ENCODE results near the gene RSL1D1.

Gene RSL1D1

DNA sequence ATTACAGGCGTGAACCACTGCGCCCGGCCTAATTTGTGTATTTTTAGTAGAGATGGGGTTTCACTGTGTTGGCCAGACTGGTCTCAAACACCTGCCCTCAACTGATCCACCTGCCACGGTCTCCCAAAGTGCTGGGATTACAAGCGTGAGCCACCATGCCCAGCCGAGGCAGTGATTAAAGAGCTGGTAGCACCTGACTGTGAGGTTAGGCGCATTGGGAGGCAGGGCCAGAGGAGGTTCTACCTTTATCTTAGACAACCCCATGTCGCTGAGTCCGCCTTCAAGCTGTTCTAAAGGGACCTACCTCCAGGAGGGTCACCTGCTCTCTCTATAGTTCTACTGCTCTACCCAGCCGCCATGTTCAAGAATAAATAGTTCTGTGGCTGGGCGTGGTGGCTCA lies 8.1 kb downstream of the RSL1D1 start:
- DNase-seq = no peak

DNA sequence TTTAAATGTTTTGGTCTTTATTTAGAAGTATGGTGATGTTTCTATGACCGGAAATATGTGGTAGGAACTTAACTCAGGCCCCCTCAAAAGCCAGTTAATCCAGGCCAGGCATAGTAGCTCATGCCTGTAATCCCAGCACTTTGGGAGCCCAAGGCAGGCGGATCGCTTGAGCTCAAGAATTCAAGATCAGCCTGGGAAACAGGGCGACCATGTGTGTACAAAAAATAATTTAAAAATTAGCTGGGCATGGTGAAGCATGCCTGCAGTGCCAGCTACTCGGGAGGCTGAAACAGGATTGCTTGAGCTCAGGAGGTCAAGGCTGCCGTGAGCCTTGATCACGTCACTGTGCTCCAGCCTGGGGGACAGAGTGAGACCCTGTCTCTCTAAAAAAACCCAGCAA lies 10.3 kb downstream of the RSL1D1 start:
- no peak for DNase-seq

DNA sequence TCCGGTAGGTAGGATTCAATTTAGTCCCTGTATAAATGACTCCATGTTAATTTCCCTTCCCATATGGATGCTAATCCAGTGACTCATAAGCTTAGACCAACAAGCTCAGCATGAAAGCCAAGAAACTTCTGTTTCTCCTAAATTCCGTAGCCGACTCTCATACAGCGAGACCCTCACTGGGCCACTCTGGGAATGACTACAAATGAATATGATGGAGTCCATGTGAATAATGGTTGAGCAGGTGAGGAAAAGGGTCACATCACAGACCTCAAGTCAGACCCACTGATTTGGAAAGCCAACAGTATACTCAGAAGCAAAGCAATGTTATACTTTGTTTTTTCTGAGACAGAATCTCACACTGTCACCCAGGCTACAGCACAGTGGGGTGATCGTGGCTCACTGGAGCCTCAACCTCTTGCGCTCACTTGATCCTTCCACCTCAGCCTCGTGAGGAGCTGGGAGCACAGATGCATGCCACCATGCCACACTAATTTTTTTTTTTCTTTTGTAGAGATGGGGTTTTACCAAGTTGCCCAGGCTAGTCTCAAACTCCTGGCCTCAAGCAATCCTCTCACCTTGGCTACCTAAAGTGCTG lies 14.6 kb downstream of the RSL1D1 start:
- DNase-seq = no peak

DNA sequence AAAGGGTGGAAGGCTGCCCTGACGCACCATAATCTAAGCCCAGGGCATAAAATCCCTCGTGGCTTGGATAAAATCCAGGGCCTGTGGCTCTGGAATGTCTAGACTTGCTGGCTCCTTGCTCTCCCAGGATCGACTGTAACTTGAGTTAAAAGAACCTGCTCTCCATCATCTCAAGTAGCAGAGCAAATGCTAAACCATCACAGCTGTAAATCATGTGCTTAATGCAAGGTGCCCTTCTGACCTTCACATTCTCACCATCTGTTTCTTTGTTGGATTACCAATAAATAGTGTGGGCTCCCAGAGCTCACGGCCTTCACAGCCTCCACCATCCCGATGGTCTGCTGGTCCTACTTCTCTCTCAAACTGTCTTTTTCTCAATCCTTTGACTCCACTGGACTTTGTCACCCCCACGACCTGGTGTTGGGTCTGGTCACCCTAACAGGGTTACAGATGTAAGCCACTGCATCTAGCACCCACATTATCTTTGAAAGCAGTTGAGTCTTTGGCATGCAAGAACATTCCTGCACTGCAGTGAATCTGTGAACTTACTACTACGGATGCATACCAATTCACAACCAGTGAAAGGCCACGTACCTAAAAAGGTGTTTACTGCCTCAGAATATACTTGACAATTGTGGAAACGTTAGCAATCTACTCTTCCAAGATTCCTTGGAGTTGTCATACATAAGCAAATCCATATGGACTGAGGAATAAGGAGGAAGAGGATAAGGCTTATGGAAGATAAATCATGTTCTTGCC lies 15.3 kb downstream of the RSL1D1 start:
- no peak for DNase-seq

DNA sequence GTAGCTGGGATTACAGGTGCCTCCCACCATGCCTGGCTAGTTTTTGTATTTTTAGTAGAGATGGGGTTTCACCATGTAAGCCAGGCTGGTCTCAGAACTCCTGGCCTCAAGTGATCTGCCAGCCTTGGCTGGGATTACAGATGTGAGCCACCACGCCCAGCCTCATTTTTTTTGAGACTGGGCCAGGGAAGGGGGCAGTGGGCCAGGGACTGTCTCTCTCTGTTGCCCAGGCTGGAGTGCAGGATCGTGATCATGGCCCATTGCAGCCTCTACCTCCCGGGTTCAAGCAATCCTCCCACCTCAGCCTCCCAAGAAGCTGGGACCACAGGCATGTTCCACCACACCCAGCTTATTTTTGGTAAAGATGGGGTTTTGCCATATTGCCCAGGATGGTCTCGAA lies 16.0 kb downstream of the RSL1D1 start:
- no peak for DNase-seq

DNA sequence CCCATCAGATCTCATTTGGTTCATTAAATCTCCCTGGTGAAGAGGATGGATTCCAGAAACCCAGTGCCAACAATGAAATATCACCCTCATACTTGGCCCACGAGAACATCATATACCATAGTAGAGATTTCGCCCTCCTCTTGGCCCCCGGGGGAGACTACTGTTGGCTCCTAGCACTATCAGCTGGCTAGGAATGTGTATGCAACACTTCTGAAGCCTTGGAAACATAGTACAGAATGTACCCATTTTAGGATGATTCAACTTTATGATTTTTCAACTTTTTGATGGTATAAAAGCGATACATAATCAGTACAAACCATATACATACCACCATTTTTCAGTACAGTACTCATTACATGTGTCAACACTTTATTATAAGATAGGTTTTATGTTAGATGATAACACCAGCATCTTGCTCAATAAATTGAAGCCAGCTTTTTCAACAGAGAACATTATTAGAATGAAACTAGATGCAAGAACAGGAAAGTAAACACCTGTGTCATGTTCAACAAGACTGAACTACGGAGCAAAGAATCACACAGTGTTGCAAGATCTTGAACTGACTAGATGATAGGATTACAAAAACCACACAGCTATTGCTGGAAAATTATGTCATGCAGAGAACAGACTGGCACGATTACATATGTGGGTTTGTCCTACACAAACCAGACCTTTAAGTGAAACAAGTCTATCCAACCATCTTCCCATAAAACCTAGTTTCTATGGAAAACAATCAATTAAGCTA lies 17.2 kb downstream of the RSL1D1 start:
- DNase-seq = peak; percentile 69 to 83

DNA sequence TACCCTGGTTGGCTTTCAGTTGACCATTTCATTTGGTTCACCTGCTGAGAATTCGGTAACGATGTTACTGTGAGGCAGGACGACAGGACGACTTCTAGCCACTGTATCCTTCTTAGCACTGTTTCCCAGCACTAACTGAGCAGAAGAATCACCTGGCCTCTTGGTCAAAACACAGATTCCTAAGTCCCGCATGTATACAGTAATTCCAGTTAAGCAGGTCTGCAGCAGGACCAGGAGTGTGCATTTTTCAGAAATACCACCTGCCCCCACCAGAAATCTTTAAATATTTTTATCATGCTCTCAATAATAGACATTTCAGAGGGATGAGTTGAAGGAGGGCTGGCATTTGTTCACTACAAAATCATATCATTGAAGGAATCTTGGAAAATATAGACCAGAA lies 22.6 kb downstream of the RSL1D1 start:
- DNase-seq = no peak

DNA sequence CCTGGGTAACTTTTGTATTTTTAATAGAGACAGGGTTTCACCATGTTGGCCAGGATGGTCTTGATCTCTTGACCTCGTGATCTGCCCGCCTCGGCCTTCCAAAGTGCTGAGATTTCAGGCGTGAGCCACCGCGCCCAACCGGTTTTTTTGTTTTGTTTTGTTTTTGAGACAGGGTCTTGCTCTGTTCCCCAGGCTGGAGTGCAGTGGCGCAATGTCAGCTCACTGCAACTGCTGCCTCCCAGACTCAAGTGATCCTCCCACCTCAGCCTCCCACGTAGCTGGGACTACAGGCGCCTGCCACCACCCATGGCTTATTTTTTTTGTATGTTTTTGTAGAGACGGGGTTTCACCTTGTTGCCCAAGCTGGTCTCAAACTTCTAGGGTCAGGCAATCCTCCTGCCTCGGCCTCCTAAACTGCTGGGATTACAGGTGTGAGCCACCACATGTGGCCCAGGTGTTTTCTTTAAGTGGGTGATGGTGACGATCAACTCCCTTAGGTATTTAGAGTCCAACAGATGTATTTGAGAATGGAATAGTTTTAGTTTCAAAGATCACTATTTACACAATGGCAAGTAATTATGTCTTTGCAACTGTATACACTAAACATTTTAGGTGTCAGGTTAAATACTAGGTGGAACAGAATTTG lies 25.7 kb downstream of the RSL1D1 start:
- peak; percentile 24 to 26 for DNase-seq

DNA sequence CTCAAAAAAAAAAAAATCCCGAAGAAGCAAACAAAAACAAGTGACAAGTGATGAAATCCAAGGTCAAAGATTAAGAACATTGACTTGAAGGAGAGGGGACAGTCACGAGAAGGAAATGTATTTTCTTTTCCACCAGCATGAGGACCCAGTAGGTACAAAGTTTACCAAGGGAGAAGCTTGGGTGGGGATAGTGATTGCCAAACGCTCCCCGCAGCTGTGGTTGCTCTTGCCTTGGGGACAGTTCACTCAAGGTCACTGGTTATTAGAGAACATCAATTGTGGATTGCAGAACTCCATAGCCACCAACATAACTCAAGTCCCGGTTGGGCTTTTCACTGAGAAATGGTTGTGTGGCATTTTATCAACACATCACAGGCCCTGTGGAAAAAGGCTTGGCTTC lies 27.0 kb downstream of the RSL1D1 start:
- DNase-seq = peak; percentile 92 to 97

DNA sequence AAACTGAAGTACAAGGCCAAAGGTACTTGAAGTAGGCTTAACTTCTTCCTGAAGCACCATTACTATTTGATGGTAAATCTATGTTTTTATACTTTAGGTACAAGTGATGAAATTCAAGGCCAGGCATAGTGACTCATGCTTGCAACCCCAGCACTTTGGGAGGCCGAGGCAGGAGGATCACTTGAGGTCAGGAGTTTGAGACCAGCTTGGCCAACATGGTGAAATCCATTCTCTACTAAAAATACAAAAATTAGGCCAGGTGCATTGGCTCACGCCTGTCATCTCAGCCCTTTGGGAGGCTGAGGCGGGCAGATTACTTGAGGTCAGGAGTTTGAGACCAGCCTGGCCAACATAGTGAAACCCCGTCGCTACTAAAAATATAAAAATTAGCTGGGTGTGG lies 27.7 kb downstream of the RSL1D1 start:
- DNase-seq = peak; percentile 13 to 38

DNA sequence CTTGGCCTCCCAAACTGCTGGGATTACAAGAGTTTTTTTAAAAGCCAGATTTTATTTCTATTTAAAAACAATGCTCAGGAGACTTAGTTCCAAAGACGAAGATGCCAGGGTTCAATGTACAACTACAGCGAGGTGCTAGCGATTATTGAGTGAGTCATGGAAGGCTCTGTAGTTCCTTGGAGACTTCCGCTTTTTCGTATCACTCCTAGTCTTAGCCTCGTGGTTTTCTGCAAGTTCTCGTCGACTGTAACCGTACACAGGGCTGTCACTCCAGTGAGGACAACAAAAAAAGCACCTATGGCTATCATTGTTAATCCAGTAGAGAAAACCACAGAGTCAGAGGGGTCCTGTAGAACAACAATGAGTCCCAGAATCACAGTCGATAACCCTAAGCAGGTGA lies 31.5 kb downstream of the RSL1D1 start:
- DNase-seq = peak; percentile 78 to 83

DNA sequence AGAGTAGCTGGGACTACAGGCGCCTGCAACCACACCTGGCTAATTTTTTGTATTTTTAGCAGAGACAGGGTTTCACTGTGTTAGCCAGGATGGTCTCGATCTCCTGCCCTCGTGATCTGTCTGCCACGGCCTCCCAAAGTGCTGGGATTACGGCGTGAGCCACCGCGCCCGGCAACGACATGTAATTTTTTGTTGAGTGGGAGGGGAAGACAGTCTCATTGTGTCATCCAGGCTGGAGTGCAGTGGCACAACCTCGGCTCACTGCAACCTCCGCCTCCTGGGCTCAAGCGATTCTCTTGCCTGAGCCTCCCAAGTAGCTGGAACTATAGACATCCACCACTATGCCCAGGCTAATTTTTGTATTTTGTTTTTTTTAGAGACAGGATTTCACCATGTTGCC lies 32.4 kb downstream of the RSL1D1 start:
- peak; percentile 46 to 51 for DNase-seq

DNA sequence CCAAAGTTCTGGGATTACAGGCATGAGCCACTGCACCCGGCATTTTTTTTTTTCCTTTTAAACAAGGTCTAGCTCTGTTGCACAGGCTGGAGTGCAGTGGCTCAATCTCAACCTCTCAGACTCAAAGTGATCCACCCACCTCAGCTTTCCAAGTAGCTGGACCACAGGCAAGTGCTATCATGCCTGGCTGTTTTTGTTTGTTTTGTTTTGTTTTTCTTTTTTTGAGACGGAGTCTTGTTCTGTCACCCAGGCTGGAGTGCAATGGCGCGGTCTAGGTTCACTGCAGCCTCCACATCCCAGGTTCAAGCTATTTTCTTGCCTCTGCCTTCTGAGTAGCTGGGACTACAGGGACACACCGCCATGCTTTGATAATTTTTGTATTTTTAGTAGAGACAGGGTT lies 35.2 kb downstream of the RSL1D1 start:
- DNase-seq = no peak

DNA sequence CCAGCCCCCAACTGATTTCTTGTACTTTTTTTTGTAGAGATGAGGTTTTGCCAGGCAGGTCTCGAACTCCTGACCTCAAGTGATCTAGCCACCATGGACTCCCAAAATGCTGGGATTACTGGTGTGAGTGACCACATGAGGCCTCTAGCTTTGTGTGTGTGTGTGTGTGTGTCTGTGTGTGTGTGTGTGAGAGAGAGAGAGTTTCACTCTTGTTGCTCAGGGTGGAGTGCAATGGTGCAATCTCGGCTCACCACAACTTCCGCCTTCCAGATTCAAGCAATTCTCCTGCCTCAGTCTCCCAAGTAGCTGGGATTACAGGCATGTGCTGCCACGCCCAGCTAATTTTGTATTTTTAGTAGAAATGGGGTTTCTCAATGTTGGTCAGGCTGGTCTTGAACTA lies 36.5 kb downstream of the RSL1D1 start:
- peak; percentile 79 to 84 for DNase-seq

DNA sequence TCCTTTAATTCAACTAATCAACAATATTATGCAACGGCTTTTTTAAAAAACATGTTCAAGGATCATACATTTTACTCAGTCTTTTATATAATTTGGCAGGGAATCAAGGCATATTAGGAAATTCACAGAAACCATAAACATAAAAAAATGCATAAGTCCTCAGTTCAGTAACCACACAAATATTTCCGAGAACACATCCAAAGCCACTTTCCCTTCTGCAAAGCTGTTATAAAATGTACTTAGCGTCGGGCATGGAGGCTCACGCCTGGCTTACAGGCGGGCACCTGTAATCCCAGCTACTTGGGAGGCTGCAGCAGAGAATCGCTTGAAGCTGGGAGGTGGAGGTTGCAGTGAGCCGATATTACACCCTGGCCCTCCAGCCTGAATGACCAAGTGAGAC lies 44.6 kb downstream of the RSL1D1 start:
- no peak for DNase-seq

DNA sequence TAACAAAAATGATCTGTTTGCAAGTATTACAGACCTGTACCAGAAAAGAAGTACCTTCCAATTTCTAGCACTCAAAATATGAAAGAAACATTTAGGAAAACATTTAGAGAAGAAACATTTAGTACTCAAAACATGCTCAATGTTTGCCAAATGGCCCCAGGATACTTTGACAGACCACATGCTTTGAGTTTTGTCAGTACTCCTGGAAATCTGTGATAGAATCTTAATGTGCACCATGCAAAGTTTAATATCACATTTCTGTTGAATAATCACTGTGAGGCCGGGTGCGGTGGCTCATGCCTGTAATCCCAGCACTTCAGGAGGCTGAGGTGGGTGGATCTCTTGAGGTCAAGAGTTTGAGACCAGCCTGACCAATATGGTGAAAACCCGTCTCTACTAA lies 45.8 kb downstream of the RSL1D1 start:
- DNase-seq = no peak

DNA sequence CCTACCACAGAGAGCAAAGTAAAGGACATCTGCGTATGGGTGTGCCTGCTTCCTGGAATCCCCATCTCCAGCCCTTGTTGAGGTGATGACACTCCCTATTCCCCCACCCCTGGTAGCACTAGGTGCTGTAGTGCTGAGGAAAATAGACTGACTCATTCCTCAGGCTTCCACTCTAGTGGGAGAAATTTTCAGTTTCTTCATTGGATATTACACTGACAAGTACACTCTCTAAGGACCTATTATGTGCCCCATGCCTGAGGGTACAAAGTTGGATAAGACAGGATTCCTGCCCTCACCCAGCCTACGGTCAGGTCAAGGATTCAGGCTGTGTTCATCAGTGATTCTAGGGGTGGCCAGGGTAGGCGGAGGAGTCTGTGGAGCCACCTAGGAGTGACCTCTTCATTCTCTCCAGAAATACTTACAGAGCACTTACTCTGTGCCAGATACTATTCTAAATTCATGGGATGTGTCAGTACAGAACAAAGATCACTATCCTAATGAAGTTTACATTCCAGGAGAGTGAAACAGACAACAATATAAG lies 49.8 kb downstream of the RSL1D1 start:
- DNase-seq = no peak

DNA sequence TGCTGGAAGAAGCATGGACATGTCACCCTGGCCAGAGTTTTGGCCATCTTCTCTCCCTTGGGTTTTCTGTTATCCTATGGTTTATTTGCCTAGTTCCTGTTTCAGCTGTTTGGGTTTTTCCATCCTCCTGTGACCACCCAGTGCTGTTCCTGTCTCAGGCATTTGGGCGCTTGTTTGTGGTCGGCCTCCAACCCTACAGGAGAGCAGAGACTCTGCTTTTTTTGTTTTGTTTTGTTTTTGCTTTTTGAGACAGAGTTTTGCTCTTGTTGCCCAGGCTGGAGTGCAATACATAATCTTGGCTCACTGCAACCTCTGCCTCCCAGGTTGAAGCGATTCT lies 51.0 kb downstream of the RSL1D1 start:
- peak; percentile 36 to 50 for DNase-seq

DNA sequence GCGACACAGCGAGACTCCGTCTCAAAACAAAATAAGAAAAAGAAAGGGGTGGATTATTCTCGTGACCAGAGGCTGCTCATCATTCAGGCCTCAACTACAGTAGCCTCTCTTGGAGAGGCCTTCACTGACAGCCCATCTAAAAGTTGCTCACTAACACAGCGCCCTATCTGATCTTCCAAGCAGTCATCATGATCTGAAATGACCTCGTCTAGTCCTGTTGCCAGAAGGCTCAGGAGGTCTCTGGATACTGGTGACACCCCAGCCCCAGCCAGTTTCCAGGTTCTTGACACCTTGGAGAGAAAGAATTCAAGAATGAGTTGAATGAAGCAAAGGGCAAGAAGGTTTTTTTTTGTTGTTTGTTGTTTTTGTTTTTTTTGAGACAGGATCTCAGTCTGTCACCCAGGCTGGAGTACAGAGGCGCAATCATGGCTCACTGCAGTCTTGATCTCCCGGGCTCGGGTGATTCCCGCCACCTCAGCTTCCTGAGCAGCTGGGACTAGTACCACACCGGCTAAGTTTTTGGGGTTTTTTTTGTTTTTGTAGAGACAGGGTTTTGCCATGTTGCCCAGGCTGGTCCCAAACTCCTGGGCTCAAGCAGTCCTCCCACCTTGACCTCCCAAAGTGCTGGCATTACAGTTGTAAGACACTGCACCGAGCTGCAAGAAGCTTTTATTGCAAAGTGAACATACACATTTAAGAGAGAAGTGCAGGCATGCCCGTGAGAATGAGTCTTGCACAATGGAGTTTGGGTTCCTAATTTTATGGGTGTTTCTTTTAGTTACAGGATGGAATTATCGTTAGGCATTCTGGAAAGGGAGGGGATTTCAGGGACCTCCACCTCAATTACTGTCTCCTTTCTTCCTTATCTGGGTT lies 51.6 kb downstream of the RSL1D1 start:
- DNase-seq = peak; percentile 54 to 55

DNA sequence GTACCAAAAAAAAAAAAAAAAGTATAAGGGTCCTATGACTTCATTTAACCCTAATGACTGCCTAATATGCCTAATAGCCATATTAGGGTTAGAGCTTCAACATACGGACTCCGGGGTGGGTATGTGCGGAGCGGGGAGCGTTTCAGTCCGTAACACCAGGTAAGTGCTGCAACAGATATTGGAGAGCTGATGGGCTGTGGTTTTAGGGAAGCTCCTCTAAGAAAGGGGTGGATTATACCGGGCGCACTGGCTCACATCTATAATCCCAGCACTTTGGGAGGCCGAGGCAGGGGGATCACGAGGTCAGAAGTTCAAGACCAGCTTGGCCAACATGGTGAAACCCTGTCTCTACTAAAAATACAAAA lies 52.3 kb downstream of the RSL1D1 start:
- DNase-seq = no peak

DNA sequence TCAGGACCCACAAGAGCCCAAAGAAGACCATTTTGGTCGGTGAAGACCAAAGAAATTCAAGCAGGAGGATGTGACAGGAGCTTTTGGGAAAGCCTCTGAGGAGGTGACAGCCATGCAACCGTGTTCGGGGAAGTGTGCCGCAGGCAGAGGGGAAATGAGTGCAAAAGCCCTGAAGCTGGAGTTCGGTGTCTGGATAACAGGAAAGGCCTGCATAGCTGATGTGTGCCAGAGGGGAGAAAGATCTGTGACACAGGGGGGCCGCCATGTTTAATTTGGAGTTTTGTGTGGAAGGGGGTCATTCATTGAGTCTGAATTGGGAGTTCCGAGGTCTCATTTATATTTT lies 53.4 kb downstream of the RSL1D1 start:
- peak; percentile 28 to 41 for DNase-seq

DNA sequence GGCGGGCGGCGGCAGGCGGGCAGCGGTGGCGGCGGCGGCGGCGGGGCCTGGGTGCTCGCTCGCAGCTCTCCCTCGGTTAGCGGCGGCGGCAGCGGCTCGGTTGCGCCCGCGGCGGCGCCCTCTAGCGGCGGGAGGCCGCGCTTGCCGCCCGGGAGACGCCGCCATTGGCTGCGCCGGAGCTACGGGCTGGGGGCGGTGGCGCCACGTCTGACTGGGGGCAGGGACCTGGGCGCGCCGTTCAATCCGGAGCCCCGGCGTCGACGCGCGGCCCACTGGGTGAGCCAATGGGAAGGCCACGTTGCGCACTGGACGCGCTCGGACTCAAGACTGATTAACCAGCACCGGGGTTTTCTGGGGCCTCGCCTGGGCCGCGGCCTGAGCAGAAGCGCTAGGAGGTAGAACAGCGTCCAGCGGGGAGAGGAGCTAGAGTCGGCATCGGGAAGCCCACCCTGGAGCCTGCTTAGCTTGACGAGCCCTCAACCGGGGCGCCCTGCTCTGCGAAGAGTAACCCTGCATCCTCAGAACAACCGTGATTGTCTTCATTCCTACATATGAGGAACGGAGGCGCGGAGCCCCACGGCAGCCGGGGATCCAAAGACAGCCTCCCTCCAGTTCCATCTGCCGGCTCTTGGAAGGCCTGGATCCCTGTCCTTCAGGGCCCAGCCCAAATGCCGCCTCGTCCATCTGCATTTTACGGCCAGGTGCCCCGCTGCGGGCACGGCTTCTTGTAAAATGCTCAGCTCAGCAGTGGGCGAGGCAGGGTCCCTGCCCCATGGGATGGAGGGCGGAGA lies 54.0 kb downstream of the RSL1D1 start, which contains the start of gene ZC3H7A:
Gene ZC3H7A (minus strand): TSS at position 93 of the 791 bp plus-strand sequence. CDS start 14,904 bp downstream, outside the sequence.
- DNase-seq = peak; percentile 98
